ENCODE measurements around the gene ROGDI. TPM values are rescaled to one million over a fixed set of nuclear protein-coding genes. Genes with fewer than 3 reads are reported as not detected.

The ROGDI gene
- total and polyA plus RNA-seq, 2 experiments from 2014 or later, result 21.2 to 48.2 TPM

DNA sequence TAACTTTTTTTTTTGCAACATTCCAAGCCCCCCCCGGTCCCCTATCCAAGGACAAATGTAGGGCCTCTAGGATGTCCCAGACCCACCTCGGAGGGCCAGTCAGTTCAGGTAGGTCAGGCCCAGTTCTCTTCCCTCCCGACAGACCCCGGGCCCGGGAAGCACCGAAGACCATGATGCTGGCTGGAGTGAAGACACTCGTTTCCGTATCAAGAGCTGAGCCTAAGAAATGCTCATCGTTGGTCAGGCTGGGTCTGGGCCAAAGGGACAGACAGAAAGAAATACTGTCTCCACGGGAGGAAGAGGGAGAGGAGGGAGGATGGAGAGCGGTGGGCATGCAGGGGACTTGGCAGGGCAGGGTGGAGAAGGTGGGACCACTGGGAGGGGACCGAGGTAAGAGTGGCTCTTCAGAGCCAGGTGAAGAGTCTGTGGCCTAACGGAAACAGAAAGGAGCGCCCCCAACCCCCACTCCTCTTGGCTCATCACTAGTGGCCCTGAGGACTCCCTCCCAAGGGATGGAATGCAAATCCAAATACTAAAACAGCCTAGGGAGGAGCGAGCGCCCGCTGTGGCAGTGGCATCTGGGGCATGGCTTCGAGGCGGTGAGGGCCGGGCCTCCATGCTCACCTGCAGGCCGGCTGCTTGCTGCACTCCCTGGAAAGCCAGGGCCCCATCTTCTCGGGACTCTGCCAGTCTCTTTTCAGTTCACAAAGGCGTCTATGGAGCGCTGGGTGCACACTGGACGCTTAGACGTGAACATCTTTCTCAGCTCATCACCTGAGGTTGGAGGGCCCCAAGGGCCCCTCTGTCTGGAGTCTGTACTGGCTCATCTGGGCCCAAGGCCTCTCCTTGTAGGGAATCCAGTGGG, 1.7 kb upstream of the ROGDI start:
- DNase-seq (ENCODE audit: low spot score), result no peak
- peak overlapping the region; percentile 91 for H3K4me2 ChIP-seq
- H3K79me2 ChIP-seq, result peaks cover 3% of the 10 kb centered on the region
- no peaks in the 10 kb centered on the region for H3K9me3 ChIP-seq (ENCODE audit: low read depth)
- H3K4me1 ChIP-seq (ENCODE audit: insufficient read depth), result peaks cover 21% of the 10 kb centered on the region
- TF ChIP-seq EZH2phosphoT487 (IDR thresholded peaks at IDR 0.05; ENCODE audit: low read depth, severe bottlenecking, unreplicated experiment), result no peak
- no peaks in the 10 kb centered on the region for H3K9me2 ChIP-seq (replicated peaks; ENCODE audit: insufficient read depth)
- H3K27me3 ChIP-seq, result no peaks in the 10 kb centered on the region
- 86% methylated on average over 26 of the region's 26 CpGs for WGBS (ENCODE audit: low lambda C conversion rate, missing lambda C conversion rate)
- H2AFZ ChIP-seq, result no peak overlapping the region
- H3K4me3 ChIP-seq, result no peak overlapping the region
- no peaks in the 10 kb centered on the region for H3K36me3 ChIP-seq (replicated peaks; ENCODE audit: insufficient read depth, low read depth)
- H3K27ac ChIP-seq, result peak overlapping the region; percentile 43
- H4K20me1 ChIP-seq (ENCODE audit: insufficient read depth, poor library complexity, severe bottlenecking), result no peaks in the 10 kb centered on the region

GRCh38 chr16:4803401-4803844, 990 bp upstream of the ROGDI start:
- H3K27me3 ChIP-seq, result no peaks in the 10 kb centered on the region
- peaks cover 21% of the 10 kb centered on the region for H3K4me1 ChIP-seq (ENCODE audit: insufficient read depth)
- peak overlapping the region; percentile 91 for H3K4me2 ChIP-seq
- H2AFZ ChIP-seq, result no peak overlapping the region
- no peaks in the 10 kb centered on the region for H3K9me2 ChIP-seq (replicated peaks; ENCODE audit: insufficient read depth)
- no peaks in the 10 kb centered on the region for H3K9me3 ChIP-seq (ENCODE audit: low read depth)
- H3K27ac ChIP-seq, result peak overlapping the region; percentile 87
- H3K36me3 ChIP-seq (replicated peaks; ENCODE audit: insufficient read depth, low read depth), result no peaks in the 10 kb centered on the region
- peak overlapping the region; percentile 84 for H3K4me3 ChIP-seq
- no peaks in the 10 kb centered on the region for H4K20me1 ChIP-seq (ENCODE audit: insufficient read depth, poor library complexity, severe bottlenecking)
- peaks cover 3% of the 10 kb centered on the region for H3K79me2 ChIP-seq
- DNase-seq (ENCODE audit: low spot score), result no peak
- WGBS (ENCODE audit: low lambda C conversion rate, missing lambda C conversion rate), result 65% methylated on average over 8 of the region's 8 CpGs
- TF ChIP-seq, protein P1, sequence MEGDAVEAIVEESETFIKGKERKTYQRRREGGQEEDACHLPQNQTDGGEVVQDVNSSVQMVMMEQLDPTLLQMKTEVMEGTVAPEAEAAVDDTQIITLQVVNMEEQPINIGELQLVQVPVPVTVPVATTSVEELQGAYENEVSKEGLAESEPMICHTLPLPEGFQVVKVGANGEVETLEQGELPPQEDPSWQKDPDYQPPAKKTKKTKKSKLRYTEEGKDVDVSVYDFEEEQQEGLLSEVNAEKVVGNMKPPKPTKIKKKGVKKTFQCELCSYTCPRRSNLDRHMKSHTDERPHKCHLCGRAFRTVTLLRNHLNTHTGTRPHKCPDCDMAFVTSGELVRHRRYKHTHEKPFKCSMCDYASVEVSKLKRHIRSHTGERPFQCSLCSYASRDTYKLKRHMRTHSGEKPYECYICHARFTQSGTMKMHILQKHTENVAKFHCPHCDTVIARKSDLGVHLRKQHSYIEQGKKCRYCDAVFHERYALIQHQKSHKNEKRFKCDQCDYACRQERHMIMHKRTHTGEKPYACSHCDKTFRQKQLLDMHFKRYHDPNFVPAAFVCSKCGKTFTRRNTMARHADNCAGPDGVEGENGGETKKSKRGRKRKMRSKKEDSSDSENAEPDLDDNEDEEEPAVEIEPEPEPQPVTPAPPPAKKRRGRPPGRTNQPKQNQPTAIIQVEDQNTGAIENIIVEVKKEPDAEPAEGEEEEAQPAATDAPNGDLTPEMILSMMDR (IDR thresholded peaks at IDR 0.05; ENCODE audit: poor library complexity), result no peak
- TF ChIP-seq EZH2 (IDR thresholded peaks at IDR 0.05; ENCODE audit: borderline replicate concordance) (no peak), EZH2phosphoT487 (IDR thresholded peaks at IDR 0.05; ENCODE audit: low read depth, severe bottlenecking, unreplicated experiment) (no peak)

- H3K4me3 ChIP-seq, result peak overlapping the region; percentile 84
- peak overlapping the region; percentile 87 for H3K27ac ChIP-seq
- WGBS (ENCODE audit: low lambda C conversion rate, missing lambda C conversion rate), result under 1% methylated on average over 36 of the region's 59 CpGs
- peak overlapping the region; percentile 91 for H3K4me2 ChIP-seq
- H3K27me3 ChIP-seq, result no peaks in the 10 kb centered on the region
- peak overlapping the region; percentile 69 for H2AFZ ChIP-seq
- no peaks in the 10 kb centered on the region for H3K9me3 ChIP-seq (ENCODE audit: low read depth)
- H3K36me3 ChIP-seq (replicated peaks; ENCODE audit: insufficient read depth, low read depth), result no peaks in the 10 kb centered on the region
- H3K4me1 ChIP-seq (ENCODE audit: insufficient read depth), result peaks cover 21% of the 10 kb centered on the region
- TF ChIP-seq, protein P1 (IDR thresholded peaks at IDR 0.05; ENCODE audit: poor library complexity), result no peak
- TF ChIP-seq EZH2 (IDR thresholded peaks at IDR 0.05; ENCODE audit: borderline replicate concordance), result no peak
- TF ChIP-seq EZH2phosphoT487 (IDR thresholded peaks at IDR 0.05; ENCODE audit: low read depth, severe bottlenecking, unreplicated experiment), result no peak
- no peaks in the 10 kb centered on the region for H4K20me1 ChIP-seq (ENCODE audit: insufficient read depth, poor library complexity, severe bottlenecking)
- H3K9me2 ChIP-seq (replicated peaks; ENCODE audit: insufficient read depth), result no peaks in the 10 kb centered on the region
- peak; percentile 95 for DNase-seq (ENCODE audit: low spot score)
- H3K79me2 ChIP-seq, result peaks cover 3% of the 10 kb centered on the region
Observed at GRCh38 chr16:4802659-4803287, 340 bp upstream of the ROGDI start.

Measured in hepatocyte (in vitro differentiated cells).